Fibroblast of skin of left quadriceps (primary cell): ENCODE measurements around the gene EID3.
"Not testable (repeated sequence)": the region's sequence is repeated elsewhere in the genome, so short reads cannot be mapped to it uniquely, and the experiment has no call there.

ENCODE experiments used
- DNase-seq, 2 experiments: peaks; one replicate each; pipeline ENCODE4 v3.0.0-alpha.2; 2013; ENCODE audit warnings: low read depth in 2 of 2

EID3 gene

DNA sequence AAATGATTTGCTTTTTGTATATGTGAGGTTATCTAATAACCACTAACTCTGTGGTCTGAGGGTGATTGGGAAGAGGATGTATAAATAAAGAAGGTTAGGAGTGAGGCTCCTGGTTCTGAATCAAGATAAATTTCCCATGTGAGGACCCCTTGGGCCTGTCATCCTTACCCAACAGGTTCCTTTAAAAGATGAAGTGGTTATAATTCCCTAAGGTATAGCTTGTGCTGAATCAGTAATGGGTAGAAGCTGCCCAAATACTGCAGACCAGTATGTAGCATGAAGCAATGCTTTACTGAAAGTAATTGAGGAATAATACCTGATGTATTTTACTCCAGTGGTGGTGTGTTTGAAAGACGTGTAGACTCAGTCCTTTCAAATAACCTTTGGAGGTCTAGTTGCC is 8.7 kb downstream of the EID3 start:
- no peak for DNase-seq

DNA sequence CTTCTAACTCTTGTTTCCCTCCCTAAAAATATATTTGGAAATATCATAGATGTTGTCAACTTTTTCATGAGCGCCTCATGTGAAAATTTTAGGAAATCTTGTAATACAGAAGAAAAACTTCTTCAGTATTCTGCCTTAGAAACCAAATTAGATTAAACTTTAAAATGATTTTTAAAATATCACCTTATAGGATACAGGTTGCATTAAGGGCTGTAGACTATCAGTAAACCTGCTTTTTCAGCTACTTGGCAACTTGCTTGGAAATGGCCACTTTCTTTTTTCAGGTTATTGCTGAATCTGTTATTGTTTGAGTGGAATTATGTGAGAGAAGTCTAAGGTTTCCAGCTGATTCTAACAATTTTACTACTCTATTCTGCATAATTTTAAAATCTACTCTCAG is 9.1 kb downstream of the EID3 start:
- DNase-seq, result no peak

- DNase-seq, result no peak
Observed at GRCh38 chr12:104313568-104314241, 10.2 kb downstream of the EID3 start.

DNA sequence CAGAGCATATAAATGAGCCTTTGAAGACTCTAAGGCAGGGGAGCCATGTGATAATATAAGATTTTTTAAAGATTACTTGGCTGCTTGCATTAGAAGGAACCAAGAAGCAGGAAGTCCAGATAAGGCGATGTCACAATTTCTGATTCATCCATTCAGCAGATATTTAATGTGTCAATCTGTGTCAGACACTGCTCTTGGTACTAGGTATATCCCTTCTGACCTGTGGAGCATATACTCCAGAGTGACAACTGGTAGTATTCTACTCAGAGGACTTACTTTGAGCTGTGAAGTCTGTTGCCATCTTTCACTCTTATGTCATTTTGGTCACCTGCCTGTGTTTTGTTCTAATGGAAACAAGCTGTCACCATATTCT is 10.7 kb downstream of the EID3 start:
- DNase-seq, result no peak

DNA sequence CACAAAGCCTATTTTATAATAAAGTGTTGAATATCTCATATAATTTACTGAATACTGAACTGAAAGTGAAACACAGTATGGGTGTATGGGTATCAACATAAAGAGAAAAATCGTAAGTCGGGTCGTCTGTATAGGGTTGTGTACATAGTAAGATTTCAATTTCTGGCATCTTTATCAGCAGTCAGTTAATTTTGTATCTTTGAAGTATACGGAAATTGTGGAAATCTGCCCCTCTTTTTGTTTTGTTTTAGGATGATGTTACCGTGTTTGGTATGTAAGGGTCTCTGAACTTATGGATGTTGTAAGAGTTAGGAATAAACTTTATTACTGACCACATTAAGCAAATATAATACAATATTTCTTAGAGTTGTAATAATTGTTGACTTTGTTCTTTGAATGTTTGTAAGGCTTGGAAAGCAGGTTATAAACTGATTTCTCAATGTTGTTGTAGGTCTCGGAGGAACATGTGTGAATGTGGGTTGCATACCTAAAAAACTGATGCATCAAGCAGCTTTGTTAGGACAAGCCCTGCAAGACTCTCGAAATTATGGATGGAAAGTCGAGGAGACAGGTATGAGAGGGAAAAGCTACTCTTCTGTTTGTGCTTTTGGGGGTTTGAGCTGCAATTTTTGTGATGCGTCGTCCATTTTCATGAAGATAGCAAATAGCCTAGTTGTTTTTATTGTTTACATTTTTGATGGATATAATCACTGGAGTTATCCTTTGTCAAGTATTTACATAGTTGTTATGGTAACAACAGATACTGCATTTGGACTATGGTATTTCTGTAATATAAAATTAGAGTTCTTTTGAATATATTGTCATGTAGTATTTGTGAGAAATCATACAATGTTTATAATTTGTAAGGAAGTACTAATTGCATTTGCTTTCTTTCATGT is 12.0 kb downstream of the EID3 start:
- DNase-seq, result no peak

GRCh38 chr12:104316936-104317335 is 13.4 kb downstream of the EID3 start:
- no peak for DNase-seq

DNA sequence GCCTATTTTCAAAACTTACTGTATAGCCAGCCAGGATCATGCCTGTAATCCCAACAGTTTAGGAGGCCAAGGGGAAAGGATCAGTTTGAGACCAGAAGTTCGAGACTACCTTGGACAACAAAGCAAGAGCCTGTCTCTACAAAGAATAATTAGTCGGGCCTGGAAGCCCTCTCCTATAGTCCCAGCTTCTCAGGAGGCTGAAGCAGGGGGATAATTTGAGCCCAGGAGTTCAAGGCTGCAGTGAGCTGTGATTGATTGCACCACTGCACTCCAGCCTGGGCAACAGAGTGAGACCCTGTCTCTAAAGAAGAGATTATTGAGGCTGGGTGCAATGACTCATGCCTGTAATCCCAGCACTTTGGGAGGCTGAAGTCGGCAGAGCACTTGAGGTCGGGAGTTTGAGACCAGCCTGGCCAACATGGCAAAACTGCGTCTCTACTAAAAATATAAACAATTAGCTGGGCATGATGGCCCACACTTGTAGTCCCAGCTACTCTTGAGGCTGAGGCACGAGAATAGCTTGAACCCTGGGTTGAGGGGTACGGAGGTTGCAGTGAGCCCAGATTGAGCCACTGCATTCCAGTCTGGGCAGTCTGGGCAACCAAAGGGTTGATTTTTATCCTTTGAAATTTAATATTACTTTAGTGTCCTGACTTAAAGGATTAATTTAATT is 14.1 kb downstream of the EID3 start:
- DNase-seq, result no peak

GRCh38 chr12:104319028-104319427 is 15.5 kb downstream of the EID3 start:
- no peak for DNase-seq

- DNase-seq, result no peak
Observed at GRCh38 chr12:104319918-104320626, 16.5 kb downstream of the EID3 start.

DNA sequence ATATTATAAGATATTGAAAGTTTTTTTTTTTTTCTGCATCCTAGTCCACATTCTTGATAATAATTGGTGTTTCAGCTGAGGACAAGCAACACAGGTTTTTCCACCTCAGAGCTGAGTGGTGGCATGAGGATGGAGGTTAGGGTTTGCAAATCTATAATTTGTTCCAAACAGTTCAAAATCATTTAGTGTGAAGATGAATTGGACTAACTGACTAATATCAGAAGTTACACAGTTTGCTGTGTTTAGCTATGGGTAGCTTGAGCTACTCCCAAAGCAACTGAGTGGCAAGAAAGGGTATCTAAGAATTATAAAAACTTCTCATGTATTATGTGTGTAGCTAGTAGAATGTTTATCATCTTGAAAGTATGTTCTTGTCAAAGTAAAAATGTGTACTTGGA is 17.1 kb downstream of the EID3 start:
- no peak for DNase-seq

DNA sequence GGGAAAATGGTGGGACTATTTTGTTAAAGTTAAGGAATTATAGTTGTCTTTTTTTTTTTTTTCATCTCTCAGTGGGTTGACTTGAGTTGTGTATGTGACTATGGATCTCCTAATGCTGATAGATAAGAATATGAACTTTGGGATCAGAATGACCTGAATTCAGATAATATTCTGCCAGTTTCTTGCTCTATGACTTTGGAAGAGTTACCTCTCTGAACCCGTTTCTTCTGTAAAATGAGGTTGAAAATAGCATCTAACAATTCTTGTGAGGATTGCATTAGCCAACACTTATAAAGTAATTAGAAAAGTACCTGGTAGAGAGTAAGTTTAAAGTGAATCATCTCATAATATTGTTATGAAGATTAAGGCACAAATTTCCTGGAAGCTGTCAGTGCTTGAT is 18.4 kb downstream of the EID3 start:
- DNase-seq, result no peak

- DNase-seq, result not testable (repeated sequence)
Observed at GRCh38 chr12:104322533-104322932, 19.0 kb downstream of the EID3 start.

- DNase-seq, result no peak
Observed at GRCh38 chr12:104323899-104324298, 20.4 kb downstream of the EID3 start.

- not testable (repeated sequence) for DNase-seq
Observed at GRCh38 chr12:104328278-104328677, 24.7 kb downstream of the EID3 start.

DNA sequence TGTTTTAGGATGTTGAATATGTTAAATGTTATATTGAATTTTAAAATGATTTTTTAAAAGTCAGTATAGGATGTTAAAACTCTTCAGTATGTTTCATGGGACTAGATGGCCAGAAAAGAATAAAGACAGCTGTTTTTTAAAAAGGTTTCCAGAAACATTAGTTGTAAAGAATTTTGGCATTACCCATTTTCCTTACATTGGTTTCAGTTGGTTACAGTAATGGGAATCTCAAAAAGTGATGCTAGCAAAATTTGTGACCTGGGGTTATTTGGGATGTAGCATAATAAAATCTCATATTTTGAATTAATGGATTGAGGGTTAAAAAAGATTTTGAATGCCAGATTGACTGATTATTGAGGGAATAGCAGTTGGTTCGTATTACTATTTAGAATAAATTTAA is 25.3 kb downstream of the EID3 start:
- no peak for DNase-seq

DNA sequence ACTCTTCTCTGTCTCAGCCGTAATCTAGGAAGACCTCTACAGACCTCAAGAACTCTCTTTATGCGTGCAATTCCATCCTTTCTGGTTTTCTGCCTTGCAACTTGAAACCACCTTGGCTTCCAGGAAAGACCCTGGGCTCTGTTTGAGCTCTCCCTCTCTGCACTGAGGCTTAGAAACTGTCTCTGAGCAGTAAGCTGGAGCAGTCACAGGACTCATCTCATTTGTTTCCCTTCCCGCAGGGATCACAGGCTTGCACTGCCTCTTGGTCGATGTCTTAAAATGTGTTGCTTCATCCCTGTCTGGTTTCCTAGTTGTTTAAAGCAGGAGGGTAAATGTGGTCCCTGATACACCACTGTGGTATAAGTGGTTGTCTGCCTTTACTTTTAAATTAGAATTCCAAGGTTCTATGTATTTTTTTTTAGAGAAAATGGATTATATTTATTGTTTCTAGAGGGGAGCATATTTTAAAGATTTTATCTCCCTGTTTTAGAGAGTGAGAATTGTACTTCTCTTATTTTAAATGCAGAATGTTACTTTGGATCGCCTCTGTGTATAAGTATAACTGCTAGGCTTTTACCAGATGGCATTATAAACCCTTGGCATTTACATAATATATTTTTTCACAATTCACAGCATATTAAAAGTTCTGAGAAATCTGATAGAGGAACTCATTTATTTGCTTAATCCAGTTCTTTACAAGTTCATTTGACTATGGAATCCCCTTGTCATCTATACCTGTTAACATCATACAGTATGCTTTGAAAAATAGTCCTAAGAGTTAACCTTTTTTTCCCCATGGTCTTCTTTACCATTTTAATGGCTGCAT is 26.4 kb downstream of the EID3 start:
- DNase-seq, result no peak

DNA sequence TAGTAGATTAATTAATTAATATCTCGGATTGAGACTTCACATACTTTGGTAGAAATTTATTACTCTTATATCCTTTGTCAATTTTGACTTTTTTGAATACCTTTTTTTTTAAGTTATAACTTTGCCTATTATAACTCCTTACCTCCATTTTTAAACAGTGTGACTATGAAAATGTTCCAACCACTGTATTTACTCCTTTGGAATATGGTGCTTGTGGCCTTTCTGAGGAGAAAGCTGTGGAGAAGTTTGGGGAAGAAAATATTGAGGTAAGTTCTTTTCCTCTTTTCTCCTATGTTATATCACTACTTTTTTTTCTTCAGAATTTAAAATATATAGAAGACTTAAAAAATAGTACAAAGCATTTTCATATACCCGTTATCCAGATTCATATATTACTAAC is 27.8 kb downstream of the EID3 start:
- no peak for DNase-seq

DNA sequence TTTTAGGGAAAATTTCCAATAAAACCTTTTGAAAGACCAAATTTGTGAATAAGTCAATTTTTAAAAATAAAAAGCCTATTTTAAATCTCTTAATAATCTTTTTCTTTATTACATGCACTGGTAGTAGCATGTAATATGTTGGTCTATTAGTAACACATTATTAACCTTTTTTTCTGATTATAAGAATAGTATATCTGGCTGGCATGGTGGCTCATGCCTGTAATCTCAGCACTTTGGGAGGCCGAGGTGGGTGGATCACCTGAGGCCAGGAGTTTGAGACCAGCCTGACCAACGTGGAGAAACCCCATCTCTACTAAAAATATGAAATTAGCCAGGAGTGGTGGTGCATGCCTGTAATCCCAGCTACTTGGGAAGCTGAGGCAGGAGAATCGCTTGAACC is 28.7 kb downstream of the EID3 start:
- DNase-seq, result not testable (repeated sequence)

DNA sequence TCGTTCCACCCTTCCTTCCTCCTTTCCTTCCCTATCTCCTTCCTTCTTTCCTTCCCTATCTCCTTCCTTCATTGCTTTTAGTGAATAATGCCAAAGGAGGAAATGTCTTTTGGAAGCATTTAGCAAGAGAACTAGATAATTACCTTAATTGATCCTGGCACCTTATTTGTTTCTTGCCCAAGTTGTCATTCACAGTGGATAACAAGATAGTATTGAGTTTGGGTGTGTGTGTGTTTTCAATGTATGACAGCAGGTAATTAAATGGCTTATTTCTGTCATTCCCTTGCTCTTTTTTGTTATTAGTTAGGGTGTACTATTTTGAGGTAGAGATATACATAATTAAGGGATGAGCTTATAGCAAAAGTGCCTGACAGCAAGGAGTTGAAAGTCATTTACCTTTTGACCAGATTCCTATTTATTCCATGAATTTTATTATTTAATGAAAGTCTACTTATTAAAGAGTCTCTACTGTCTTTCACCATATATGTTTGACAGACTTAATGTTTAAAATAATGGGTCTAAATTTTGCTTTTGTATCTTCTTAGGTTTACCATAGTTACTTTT is 30.2 kb downstream of the EID3 start:
- no peak for DNase-seq

DNA sequence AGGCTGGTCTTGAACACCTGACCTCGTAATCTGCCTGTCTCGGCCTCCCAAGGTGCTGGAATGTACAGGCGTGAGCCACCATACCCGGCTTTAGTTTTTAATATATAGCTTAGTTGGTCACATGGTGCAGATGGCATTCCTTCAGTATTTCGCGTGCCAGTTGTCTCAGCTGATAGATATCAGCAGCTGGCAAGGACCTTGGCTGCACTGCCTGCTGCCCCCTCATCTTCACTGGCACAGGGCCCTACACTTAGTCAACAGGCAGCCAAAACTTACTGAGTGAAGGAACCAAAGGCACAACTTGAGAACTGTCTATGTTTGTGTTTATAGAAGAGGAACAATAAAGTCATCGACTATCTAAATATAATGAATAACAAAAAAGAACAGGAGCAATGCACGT is 31.0 kb downstream of the EID3 start:
- DNase-seq, result no peak

GRCh38 chr12:104336115-104336514 is 32.6 kb downstream of the EID3 start:
- no peak for DNase-seq
